ENCODE results near the gene PCDHGA2.
A peak's percentile ranks its signal among the peaks of the same experiment; 100 is the strongest.
"Not testable (repeated sequence)": the region's sequence is repeated elsewhere in the genome, so short reads cannot be mapped to it uniquely, and the experiment has no call there.

The PCDHGA2 gene

GRCh38 chr5:141338538-141339306, at the start of gene PCDHGA2:
Gene PCDHGA2 (plus strand): TSS chr5:141338760.
- no peak for DNase-seq

- no peak for DNase-seq
Observed at GRCh38 chr5:141298376-141298775, 40.2 kb upstream of the PCDHGA2 start.

DNA sequence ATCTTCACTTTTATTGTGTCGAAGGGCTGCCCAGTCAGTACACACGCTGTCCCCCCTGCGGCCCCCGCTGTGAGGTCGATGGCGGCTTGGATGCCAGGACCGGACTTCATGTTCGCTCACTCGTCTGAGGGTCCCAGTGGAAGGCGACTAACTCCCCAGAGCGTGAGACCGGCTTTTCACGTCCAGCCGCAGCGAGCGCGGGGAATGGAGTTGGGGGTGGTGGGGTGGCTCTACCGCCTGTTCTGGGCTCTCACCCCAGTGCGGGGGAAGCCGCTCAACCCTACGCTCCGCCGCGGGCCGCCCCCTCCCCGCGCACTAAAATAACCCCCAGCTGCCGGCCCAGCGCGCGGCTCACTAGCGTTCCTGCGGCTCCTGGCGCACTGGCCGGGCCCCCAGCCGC, 34.8 kb upstream of the PCDHGA2 start, which contains the start of gene SLC25A2:
Gene SLC25A2 (minus strand): TSS at position 294 of the 400 bp plus-strand sequence. CDS start 184 bp downstream, at position 110.
- no peak for DNase-seq

DNA sequence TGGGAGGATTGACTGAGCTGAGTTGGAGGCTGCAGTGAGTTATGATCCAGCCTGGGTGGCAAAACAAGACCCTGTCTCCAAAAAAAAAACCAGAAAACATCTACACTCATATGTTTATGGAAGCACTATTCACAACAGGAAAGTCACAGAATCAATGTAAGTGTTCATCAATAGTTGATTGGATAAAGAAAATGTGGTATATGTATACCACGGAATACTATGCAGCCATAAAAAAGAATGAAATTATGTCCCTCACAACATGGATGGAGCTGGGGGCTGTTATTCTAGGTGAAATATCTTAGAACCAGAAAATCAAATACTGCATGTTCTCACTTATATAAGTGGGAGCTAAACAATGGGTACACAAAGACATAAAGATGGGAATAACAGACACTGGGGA, 31.9 kb upstream of the PCDHGA2 start:
- DNase-seq = no peak

- no peak for DNase-seq
Observed at GRCh38 chr5:141313711-141314110, 24.8 kb upstream of the PCDHGA2 start.

- DNase-seq = not testable (repeated sequence)
Observed at GRCh38 chr5:141316963-141317362, 21.6 kb upstream of the PCDHGA2 start.

DNA sequence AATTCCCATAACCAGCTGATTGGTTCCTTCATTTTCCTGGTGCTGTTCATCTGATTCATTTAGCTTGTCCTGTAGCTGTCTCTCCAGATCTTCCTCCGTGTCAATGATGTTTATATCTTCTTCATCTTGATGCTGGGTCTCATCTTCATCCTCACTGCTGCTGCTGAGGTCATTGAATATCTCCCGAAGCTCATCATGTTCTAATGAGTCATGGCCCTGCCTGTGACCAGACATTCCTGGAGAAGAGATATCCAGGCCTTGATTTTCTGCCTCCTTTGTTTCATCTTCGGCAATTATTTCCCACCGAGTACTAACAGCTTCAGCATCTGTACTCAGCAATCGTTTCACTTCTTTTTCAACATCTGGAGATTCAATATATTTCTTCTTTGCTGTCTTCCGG, 19.4 kb upstream of the PCDHGA2 start:
- DNase-seq = no peak

DNA sequence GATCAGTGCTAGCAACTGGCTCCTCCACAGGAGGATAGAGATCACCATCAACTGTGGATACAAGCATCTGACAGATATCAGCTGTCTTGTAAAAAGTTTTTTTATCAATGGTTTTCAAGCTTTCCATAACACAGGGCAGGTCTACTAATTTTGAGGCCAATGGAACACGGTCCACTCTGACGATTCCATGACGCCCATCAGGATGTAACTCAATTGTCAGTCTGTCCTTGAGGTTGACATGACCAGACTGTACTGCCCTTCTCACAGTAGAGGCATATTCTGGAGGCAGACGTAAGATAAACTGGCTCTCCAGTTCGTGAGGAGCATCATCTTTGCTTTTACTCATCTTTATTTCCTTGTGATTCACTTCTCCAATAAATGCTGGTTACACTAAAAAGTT, 18.9 kb upstream of the PCDHGA2 start:
- DNase-seq = no peak

GRCh38 chr5:141320225-141321169, 18.1 kb upstream of the PCDHGA2 start, which contains the start of gene TAF7:
Gene TAF7 (minus strand): TSS chr5:141320784. CDS start chr5:141320044, 740 bp downstream.
- DNase-seq = peak; percentile 90 to 91

DNA sequence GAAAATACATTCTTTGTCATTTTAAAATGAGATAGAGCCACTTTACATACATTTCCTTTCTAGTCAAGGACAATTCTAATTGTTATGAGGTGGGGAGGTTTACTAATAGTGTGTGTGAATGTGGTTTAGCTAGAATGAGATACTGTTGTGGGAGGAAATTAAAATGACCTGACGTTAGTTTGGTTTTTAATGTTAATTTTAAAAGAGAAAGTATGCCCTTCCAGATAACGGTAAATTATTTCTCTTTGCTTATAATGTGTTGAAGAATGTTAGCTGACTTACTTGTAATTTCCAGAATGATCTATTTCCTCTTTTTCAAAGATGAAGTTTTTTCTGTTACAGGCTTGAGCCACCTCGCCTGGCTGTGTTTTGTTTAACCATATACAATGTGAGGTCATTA, 16.3 kb upstream of the PCDHGA2 start:
- no peak for DNase-seq

- peak; percentile 61 to 67 for DNase-seq
Observed at GRCh38 chr5:141326088-141326854, 12.3 kb upstream of the PCDHGA2 start.

DNA sequence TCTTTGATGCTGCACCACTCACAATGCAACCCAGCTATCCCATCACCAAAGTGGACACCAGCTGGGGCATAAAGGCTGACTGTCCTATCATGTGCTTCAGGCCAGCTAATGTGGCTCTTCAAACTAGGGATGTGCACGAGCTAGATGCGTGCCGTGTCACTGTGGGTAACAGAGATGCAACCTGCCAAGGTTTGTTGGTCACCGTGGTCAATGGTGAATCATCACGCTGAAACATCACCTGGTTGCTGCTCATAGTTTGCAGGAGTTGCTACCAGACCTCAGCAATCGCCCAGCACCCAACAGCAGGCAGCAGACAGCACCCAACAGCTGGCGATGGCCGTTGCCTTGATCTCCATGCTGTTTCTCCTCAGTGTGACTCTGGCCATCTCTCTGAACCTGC, 10.3 kb upstream of the PCDHGA2 start:
- no peak for DNase-seq

GRCh38 chr5:141330299-141331080, 8.1 kb upstream of the PCDHGA2 start, which contains the start of gene PCDHGA1:
Gene PCDHGA1 (plus strand): TSS chr5:141330514.
- DNase-seq = no peak

GRCh38 chr5:141332571-141332970, 6.0 kb upstream of the PCDHGA2 start:
- DNase-seq = not testable (repeated sequence)

- not testable (repeated sequence) for DNase-seq
Observed at GRCh38 chr5:141340781-141341354, 2.3 kb downstream of the PCDHGA2 start.

DNA sequence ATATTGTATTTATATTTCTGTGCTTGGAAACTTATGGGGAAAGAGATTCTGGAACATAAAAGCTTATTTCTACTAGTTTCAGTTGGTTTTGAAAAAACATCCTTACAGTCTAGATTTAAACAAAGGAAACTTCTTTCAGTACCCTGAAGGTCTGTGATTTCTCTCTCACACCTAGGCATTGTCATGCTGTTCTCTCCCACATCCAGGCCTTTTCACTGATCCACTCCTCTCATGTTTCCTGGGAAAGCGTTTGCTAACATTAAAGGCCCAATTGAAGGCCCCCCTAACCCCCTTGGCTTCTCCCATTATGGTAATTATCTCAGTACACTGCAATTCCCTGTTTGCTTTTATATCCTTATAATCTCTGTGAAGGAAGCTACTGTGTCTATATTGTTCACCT, 4.2 kb downstream of the PCDHGA2 start:
- DNase-seq = no peak

DNA sequence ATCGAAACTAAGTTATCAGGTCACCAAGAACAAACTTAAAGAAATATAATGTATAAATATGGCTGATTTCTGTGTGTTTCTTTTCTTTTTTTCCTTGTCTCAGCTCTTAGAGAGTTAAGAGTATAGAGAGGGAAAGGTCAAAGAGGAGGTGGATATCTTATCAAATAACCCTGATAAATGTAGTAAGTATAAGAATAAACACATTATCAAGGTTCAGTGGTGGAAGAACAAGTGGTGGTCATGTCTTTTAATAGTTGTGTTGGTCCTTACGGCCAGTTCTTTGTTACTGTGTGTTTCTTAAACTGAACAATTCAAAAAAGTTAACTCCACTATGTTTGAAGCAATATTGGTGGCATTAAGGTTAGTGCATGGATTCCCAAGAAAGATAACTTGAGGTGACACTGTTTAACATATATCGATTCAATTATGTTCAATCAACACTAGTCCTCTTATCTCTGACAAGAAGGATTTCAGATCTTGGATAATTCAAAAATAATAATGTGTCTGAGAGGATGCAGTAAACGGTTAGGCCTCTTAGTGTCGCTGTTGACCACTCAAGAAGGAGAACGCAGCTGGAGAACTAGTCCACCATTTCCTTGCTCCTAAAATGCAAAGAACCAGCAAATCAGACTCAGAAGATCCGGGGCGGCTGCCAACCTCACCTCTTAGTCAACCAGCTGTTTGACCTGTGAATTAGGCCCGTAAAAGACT, 4.8 kb downstream of the PCDHGA2 start, which contains the start of gene PCDHGA3:
Gene PCDHGA3 (plus strand): TSS at position 588 of the 711 bp plus-strand sequence. CDS start 205 bp downstream, outside the sequence.
- DNase-seq = no peak

DNA sequence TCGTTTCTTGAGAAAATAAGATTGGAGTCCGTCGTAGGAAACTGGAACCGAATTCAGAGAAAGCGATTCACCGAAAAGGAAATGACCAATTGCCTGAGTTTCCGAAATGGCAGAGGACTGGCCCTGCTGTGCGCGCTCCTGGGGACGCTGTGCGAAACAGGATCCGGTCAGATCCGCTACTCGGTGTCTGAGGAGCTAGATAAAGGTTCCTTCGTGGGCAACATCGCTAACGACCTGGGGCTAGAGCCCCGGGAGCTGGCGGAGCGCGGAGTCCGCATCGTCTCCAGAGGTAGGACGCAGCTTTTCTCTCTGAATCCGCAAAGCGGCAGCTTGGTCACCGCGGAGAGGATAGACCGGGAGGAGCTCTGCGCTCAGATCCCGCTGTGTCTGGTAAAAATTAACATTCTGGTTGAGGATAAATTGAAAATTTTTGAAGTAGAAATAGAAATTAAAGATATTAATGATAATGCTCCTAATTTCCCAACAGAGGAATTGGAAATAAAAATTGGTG, 5.4 kb downstream of the PCDHGA2 start:
- no peak for DNase-seq

GRCh38 chr5:141345327-141345726, 6.8 kb downstream of the PCDHGA2 start:
- DNase-seq = no peak

DNA sequence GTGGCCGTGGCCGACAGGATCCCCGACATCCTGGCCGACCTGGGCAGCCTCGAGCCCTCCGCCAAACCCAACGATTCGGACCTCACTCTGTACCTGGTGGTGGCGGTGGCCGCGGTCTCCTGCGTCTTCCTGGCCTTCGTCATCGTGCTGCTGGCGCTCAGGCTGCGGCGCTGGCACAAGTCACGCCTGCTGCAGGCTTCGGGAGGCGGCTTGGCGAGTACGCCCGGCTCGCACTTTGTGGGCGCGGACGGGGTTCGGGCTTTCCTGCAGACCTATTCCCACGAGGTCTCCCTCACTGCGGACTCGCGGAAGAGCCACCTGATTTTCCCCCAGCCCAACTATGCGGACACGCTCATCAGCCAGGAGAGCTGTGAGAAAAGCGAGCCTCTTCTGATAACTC, 7.5 kb downstream of the PCDHGA2 start:
- not testable (repeated sequence) for DNase-seq
